GM12892 (cell line): ENCODE data around the gene ARMH1.

Source experiments
- POLR2A ChIP-seq: IDR thresholded peaks from 2 replicates; pipeline ENCODE4 v1.6.1; 2011; ENCODE audit warnings: low read depth, low read length, control low read depth
- POLR2AphosphoS5 ChIP-seq: IDR thresholded peaks from 2 replicates; pipeline ENCODE4 v1.6.1; 2011; ENCODE audit warnings: low read depth, low read length, control low read depth
- TAF1 ChIP-seq: IDR thresholded peaks from 2 replicates; pipeline ENCODE4 v1.6.1; 2011; ENCODE audit warnings: low read depth, mild to moderate bottlenecking, control low read depth, low read length, borderline replicate concordance

DNA sequence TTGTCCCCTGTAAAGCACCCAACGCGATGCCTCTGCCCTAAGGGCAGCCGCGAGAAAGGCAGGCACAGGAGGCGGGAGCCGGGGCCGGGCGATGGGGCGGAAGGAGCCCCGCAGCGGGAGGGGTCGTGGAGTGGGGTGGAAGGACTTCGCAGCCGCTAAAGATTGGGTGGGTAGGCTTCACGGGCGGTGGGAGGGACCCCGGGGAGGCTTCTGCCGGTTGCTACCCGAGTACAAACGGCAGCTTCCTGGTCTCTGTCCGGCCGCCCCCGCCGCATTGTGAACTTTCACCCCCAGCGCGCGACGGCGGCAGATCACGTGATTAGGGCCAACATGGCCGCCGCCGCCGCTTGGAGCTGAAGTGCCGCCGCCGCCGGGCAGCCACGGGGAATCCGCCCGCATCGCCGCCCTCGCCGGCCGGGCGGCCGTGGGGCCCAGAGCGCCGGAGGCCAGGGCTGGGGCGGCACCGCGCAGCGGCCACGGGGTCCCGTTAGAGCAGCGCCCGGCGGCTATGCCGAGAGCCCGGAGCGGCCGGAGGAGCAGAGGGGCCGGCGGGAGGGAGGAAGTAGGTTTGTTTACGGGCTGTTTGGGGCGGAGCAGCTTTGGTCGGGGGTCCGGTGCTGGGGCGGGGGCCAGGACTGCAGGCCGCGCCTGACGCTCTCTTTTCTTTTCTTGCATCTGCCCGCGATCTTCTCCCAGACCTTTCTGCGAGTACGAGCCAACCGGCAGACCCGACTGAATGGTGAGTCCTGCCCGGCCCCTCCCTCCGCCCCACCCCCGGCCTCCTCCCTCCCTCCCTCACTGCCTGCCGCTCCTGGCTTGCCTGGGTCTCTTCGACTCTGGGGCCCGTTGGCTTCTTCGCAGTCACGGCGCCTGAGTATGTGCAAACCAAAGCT, 42.6 kb upstream of the ARMH1 start:
- TF ChIP-seq POLR2A (peak; percentile 95), POLR2AphosphoS5 (no peak; the same call in none of the 2 replicates), TAF1 (peak; percentile 93)
